ENCODE measurements around the gene CAMK2G. TPM values are rescaled to one million over a fixed set of nuclear protein-coding genes. Genes with fewer than 3 reads are reported as not detected.

CAMK2G gene
- polyA plus RNA-seq, 1 experiment, result 43.8 TPM

GRCh38 chr10:73886661-73887293, 12.4 kb upstream of the CAMK2G start:
- TF ChIP-seq CTCF (IDR thresholded peaks at IDR 0.05; ENCODE audit: insufficient read depth, low read depth, low read length), result no peak
- DNase-seq (ENCODE audit: low read depth), result no peak
- Histone ChIP-seq H3K27me3 (ENCODE audit: control insufficient read depth, insufficient read depth, low read length) (no peaks in the 10 kb centered on the region), H3K36me3 (ENCODE audit: control insufficient read depth, insufficient read depth, low read length) (no peaks in the 10 kb centered on the region), H3K4me3 (ENCODE audit: low read depth, low read length) (no peak overlapping the region)
- POLR2A ChIA-PET, result interaction anchor here (0.6 to 1.0 kb wide), 3 partner anchors 54 to 380 kb away, joined by 3 to 7 read pairs (median 4); partner anchors contain the start of gene VCL
- CTCF ChIA-PET, result interaction anchor here (0.5 to 26.0 kb wide), 50 partner anchors 9 to 363 kb away, joined by 3 to 484 read pairs (median 4); partner anchors contain the start of genes ADK, AP3M1 and CAMK2G

- CTCF ChIA-PET, result interaction anchor here (0.6 to 26.0 kb wide), 42 partner anchors 8 to 364 kb away, joined by 3 to 484 read pairs (median 4); partner anchors contain the start of genes ADK, AP3M1 and CAMK2G
- Histone ChIP-seq H3K4me3 (ENCODE audit: low read depth, low read length) (no peak overlapping the region), H3K27me3 (ENCODE audit: control insufficient read depth, insufficient read depth, low read length) (no peaks in the 10 kb centered on the region), H3K36me3 (ENCODE audit: control insufficient read depth, insufficient read depth, low read length) (no peaks in the 10 kb centered on the region)
- peak; percentile 89 for TF ChIP-seq CTCF (IDR thresholded peaks at IDR 0.05; ENCODE audit: insufficient read depth, low read depth, low read length)
- POLR2A ChIA-PET, result interaction anchor here (0.6 kb wide), 1 partner anchor 245 kb away, joined by 8 read pairs; the partner anchor contains the start of gene MYOZ1
- DNase-seq (ENCODE audit: low read depth), result no peak
These were observed 11.8 kb upstream of the CAMK2G start for GRCh38 chr10:73886085-73886529.

GRCh38 chr10:73884017-73884416, 9.7 kb upstream of the CAMK2G start:
- CTCF ChIA-PET, result interaction anchor here (0.6 to 26.0 kb wide), 5 partner anchors 35 to 197 kb away, joined by 3 to 484 read pairs (median 44); no protein-coding TSS in a partner anchor
- no peak overlapping the region for H3K4me3 ChIP-seq (ENCODE audit: low read depth, low read length)
- POLR2A ChIA-PET, result no interaction called here

GRCh38 chr10:73881221-73881919, 7.0 kb upstream of the CAMK2G start:
- TF ChIP-seq CTCF (IDR thresholded peaks at IDR 0.05; ENCODE audit: insufficient read depth, low read depth, low read length), result no peak
- ChIA-PET POLR2A (no interaction called here), CTCF (interaction anchor here (0.9 to 26.0 kb wide), 7 partner anchors 10 to 269 kb away, joined by 3 to 484 read pairs (median 16); partner anchors contain the start of gene AP3M1)
- H3K36me3 ChIP-seq (ENCODE audit: control insufficient read depth, insufficient read depth, low read length), result no peaks in the 10 kb centered on the region
- no peak for DNase-seq (ENCODE audit: low read depth)
- H3K27me3 ChIP-seq (ENCODE audit: control insufficient read depth, insufficient read depth, low read length), result no peaks in the 10 kb centered on the region
- H3K4me3 ChIP-seq (ENCODE audit: low read depth, low read length), result no peak overlapping the region

More at GRCh38 chr10:73884017-73884416, 9.7 kb upstream of the CAMK2G start:
- no peak for DNase-seq (ENCODE audit: low read depth)
- no peaks in the 10 kb centered on the region for H3K27me3 ChIP-seq (ENCODE audit: control insufficient read depth, insufficient read depth, low read length)
- no peaks in the 10 kb centered on the region for H3K36me3 ChIP-seq (ENCODE audit: control insufficient read depth, insufficient read depth, low read length)
- no peak for TF ChIP-seq CTCF (IDR thresholded peaks at IDR 0.05; ENCODE audit: insufficient read depth, low read depth, low read length)
